HT-29 (cell line): Measurements from ENCODE around the gene ERFL. TPM values are rescaled to one million over a fixed set of nuclear protein-coding genes. Genes with fewer than 3 reads are reported as not detected.

Experiments used
- DNase-seq: peaks from one replicate; pipeline ENCODE4 v3.0.0-alpha.2; 2015; ENCODE audit warnings: low spot score
- total RNA-seq: library from RNA; depleted of rRNA; stranded (reverse); fragments of >200 nt; shearing (Covaris generic); gene quantifications from 2 replicates; pipeline ENCODE4 v1.2.3, GENCODE V29; 2014

The ERFL gene
- total RNA-seq, 1 experiment from 2014 or later = 0.64 TPM

DNA sequence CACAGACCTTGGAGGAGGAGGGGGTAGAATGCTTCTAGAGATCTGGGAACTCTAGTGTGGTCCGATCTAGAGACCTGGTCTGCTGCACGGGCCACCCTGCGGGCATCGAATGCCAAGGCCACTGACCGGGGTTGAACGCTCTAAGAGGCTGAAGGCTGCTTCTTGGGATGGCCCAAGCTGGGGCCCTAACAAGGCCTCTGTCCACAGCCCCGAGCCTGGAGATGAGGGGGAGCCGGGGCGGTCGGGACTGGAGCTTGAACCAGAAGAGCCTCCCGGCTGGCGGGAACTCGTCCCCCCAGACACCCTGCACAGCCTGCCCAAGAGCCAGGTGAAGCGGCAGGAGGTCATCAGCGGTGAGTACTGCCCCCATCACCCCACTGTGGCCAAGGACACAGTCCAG, 30.0 kb downstream of the ERFL start:
- DNase-seq = no peak

DNA sequence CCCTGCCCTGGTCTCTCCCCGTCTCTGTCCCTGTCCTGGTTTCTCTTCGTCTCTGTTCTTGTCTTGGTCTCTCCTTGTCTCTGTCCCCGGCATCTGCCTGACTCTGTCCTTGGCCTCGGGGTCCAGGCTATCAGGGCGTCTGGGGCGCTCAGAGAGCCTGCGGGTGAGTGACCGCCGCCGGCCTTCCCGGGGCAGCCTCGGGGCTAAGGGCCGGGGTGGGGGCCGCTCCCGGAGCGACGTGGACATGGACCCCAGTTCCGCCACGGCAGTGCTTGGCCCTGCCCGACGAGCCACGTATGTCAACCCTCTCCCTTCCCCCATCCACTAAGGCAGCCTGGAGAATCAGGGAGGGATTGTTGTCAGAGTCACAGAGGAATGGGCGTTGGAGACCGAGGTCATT, 30.4 kb downstream of the ERFL start:
- DNase-seq = no peak

DNA sequence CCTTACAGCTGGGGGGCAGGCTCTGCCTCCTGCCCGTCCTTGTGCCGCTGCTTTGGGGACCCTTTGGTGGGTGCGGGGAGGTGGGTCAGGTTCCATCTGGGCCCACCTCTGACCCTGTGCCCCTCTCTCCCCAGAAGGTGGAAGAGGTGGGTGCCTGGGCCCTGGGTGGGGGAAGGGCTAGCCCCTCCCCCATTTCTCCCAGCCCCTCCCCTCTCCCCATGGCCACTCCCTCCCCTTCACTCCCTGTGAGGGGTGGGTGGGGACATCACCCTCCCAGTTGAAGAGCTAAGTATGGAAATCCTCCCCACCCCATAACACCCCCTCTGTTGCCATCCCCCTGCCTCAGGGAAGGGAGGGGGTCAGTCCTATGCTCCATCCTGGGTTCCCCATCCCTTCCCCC, 31.1 kb downstream of the ERFL start:
- DNase-seq = no peak

DNA sequence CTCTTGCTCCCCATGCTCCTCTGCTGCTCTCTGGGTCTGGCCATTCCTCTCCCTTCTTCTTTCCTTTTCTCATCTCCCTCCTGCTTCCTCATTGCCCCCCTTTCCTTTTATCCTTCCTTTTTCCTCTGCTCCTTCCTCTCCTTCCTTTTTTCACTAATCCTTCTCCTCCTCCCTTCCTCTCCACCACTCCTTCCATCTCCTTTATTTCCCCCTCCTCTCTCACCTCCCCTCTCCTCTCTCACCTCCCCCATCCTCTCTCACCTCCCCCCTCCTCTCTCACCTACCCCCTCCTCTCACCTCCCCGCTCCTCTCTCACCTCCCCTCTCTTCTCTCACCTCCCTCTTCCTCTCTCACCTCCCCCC, 31.7 kb downstream of the ERFL start:
- no peak for DNase-seq

DNA sequence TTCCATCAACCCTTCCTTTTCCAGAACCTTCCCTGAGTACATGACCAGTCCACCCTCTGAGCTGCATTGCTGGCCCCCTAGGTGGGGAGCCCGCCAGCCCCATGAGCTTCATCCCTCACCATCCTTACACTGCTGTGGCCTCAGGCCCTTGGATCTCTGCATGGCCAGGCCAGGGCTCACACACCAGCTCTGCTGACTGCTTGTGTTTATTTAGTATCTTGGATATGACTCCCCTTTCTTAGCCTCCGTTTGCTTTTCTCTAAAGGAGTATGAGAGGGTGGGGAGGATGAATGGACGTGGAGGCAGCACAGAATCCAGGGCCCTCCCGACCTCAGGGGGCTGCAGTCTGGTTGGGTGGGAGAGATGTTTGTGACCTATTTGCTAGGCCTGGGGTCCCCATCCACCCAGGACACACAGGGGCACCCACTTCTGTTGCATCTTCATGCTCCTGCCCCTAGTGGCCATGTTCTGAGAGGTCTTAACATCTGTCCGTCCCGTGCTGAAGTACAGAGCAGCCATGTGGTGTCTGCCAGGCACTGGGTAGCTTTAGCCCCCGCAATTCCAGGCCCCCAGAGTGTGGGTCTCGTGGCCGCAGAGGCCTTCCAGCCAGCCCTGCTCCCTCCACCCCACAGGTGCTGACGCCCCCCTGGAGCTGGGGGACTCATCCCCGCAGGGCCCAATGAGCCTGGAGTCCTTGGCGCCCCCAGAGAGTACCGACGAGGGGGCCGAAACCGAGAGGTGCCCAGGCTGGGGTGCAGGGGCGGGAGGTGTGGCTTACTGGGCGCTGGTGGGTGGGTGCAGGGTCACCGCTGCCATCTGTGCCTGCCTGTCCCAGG, 32.3 kb downstream of the ERFL start:
- peak; percentile 39 for DNase-seq

DNA sequence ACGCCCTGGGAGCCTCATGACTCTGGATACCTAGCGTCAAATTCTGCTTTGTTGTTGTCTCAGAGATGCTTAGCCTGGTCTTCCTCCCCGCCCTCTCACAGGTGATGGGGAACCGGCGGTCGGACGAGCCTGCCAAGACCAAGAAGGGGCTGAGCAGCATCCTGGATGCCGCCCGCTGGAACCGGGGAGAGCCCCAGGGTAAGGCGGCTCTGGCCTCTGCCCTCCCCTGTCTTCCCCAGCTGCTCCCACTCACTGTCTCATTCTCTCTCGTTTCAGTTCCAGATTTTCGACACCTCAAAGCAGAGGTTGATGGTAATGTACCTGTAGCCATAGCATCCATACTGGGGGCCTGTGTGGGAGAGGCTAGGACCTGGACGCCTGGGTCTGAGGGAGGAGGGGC, 33.9 kb downstream of the ERFL start:
- DNase-seq = no peak

DNA sequence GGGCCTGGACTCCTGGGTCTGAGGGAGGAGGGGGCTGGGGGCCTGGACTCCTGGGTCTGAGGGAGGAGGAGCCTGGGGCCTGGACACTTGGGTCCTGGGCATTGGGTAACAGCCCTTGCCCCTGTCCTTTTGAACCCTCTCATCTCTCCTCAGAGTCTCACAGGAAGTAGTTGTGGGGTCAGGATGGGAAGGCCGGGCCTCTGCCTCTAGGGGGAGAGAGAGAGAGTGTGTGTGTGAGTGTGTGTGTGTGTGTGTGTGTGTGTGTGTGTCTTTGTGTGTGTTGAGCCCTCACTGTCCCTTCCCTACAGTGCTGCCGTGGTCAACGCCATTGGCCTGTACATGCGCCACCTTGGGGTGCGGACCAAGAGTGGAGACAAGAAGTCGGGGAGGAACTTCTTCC, 34.4 kb downstream of the ERFL start:
- peak; percentile 56 for DNase-seq

DNA sequence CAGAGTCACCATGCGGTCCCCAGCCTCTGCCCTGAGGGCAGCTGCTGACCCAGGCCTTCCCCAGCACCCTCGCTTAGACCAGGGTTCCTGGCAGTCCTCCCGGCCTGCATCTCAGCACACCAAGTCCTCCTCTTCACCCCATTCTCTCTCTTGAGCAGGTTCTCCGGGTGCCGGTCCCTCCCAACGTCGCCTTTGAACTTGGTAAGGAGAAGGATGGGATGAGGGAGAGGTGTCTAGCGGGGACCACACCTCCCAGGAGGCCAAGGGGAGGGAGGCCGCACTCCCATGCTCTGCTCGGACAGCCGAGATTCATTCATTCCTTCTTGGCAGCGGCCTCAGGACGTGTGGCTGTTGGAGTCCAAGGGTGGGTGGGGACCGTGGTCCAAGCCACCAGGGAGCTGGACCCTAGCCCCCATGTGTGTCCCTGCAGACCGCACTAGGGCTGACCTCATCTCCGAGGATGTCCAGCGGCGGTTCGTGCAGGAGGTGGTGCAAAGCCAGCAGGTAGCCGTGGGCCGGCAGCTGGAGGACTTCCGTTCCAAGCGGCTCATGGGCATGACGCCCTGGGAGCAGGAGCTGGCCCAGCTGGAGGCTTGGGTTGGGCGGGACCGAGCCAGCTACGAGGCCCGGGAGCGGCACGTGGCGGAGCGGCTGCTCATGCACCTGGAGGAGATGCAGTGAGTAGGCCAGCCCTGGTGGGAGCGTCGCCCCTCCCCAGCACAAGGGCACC, 35.9 kb downstream of the ERFL start:
- DNase-seq = no peak

DNA sequence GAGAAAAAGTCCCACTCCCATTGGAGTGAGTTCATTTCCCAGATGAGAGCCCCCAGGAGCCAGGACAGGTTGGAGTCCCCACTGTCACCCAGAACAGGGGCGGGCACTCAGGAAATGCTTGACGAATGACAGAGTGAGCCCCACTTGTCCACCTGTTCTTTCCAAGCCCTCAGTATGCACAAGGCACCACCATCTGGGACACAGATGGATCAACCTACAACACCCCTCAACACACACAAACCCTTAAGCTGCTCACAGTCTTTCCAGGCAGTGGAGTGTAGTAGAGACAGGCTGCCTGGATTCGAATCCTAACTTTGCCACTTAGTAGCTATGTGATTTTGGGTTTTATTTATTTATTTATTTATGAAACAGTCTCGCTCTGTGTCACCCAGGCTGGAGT, 37.3 kb downstream of the ERFL start:
- no peak for DNase-seq

DNA sequence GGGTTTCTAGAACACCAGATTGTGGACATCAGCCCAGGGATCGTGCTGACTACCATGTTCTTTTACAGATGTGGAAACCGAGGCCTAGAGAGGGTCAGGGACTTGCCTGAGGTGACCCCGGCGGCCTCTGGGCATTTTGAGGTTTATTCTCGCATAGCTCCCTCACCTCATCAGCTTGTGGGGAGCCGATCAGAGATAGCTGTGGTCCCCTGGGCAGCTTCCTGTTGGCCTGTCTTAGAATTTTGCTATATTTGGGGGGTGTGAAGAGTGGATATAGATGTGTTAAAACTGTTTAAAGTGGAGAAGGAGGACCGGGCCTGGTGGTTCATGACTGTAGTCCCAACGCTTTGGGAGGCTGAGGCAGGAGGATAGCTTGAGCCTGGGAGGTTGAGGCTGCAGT, 38.4 kb downstream of the ERFL start:
- DNase-seq = no peak

DNA sequence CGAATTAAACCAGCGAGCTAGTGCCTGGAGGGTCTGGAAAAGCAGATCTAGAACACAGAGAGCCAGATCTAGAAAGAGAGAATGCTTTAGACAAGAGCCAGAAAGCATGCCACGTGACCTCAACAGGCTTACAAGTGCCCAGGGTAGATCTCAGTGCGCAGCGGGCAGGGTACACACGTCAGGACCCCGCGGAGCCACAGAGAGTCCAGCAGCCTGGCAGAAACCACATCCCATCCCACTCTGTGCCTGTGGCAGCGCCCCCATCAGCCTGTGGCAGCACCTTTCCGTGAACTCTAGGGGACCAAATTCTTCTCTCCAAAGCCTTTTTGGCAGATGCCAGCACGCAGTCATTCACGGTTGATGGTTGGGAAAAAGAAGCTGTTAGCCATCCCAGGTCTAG, 39.3 kb downstream of the ERFL start:
- DNase-seq = no peak

DNA sequence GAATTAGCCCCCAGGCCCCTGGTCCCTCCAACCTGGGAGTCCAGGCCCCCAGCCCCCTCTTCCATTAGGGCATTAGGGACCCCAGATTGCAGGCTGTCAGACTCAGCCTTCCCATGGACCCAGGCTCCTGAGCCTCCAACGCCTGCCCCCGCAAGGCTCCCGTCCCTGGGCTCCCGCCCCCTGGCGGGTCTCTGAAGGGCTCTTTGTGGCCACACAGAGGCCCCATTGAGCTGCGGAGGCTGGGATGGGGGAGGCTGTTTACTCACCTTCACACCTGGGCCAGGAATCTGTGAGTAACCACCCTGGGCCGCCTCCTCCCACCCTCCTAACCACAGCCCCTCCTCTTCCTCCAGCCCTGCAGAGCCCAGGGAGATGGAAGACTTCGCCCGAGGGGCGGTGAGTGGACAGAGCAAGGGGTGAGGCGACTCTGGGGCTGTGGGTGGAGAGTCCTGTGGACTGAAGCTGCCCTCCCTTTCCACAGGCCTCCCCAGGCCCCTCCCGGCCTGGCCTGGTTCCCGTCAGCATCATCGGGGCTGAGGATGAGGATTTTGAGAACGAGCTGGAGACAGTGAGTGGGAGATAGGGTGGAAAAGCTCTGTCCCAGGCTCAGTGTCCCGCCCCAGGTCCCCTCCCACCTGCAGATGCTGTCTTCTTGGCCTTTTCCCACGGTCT, 40.4 kb downstream of the ERFL start:
- DNase-seq = peak; percentile 100

DNA sequence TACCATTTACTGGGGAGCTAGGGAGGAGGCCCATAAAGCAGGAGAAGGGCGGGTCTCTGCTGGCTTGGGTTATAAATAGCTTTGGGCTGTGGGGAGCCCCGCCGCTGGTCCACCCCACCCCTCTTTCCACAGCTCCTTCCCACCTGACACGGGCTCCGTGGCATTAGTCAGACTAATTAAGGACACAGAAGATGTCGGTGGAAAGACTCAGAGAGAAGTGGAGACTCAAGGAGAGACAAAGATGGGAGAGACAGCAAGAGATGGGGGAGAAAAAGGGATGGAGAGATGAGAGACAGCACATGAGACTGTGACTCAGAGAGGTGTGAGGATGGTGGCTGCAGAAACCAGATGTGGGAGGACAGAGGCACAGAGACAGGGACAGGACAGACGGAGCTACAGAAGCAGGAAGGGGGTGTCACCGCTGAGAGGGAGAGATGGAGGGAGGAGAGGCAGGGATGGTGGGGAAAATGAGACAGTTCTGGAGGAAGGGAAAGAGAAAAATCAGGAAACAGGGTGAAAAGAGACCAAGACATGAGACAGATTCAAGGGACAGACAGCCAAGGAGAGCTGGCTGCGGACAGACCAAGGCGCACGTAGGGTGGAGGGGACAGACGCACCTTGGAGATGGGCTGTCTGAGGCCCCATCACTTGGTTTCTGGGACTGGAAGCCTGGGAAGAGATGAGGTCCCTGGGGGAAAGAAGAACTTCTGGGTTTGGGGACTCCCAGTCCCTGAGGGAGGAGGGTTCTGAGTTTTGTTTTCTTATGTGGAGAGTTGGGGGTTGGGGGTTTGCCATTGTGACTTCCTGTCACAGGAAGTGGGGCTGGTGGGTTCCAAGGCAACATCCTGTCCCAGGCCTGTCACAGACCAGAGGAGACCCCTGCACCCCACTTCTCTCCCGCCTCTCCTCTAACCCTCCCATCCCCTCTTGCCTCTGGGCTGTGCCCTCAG, 41.2 kb downstream of the ERFL start:
- peak; percentile 71 for DNase-seq

DNA sequence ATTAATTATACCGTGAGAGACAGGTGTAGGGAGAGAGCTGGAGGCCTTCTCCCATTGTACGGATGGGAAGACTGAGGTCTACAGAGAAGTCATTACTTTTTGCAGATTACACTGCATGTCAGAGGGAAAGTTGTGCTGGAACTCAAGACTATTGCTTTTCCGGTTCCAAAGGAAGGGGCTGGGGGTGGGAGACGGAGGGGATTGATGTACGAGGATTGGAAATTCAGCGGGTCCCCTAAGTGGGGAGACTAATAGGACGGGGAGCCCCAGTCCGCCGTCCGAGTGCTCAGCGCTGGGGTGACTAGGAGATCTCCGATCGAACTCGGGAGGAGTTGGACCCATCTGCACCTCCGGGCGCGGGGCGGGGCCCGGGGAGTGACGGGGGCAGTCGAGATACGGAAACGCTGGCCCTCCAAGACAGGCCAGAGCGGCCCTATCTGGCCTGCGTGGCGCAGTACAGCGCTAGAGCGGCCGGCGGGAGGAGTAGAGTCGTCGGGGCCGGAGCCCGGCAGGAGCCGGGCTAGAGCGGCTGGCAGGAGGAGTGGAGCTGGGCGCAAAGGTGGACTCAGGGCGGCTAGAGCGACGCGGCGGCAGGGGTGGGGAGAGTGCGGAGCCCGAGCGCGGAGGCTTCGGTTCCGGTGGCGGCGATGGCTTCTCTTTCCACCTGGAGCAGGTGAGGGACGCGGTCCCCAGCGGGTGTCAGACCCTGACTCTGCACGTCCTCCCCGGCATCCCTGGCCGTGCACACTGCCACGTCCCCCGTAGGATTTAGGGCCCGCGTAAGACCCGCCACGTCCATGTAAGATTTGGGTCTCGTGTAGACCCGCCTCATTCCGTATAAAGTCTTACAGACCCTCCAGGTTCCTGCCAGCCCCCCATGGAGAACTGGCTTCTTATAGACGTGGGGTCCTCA, 44.2 kb downstream of the ERFL start:
- DNase-seq = peak; percentile 100

DNA sequence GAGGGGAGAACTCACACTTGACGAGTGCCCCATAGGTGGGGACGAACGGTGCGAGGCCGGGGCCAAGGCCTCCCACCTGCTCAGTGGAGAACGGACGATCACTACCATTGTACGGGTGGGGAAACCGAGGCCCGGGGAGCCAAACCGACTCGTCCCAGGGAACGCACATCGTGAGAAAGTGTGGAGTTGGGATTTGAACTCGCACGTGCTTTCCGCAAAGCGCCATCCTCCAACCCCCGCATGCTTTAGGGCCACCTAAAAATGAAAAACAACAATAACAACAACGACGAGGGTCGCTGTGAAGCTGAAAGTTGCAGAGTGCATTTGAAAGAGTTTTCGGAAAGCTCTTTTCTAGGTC, 44.8 kb downstream of the ERFL start:
- no peak for DNase-seq

DNA sequence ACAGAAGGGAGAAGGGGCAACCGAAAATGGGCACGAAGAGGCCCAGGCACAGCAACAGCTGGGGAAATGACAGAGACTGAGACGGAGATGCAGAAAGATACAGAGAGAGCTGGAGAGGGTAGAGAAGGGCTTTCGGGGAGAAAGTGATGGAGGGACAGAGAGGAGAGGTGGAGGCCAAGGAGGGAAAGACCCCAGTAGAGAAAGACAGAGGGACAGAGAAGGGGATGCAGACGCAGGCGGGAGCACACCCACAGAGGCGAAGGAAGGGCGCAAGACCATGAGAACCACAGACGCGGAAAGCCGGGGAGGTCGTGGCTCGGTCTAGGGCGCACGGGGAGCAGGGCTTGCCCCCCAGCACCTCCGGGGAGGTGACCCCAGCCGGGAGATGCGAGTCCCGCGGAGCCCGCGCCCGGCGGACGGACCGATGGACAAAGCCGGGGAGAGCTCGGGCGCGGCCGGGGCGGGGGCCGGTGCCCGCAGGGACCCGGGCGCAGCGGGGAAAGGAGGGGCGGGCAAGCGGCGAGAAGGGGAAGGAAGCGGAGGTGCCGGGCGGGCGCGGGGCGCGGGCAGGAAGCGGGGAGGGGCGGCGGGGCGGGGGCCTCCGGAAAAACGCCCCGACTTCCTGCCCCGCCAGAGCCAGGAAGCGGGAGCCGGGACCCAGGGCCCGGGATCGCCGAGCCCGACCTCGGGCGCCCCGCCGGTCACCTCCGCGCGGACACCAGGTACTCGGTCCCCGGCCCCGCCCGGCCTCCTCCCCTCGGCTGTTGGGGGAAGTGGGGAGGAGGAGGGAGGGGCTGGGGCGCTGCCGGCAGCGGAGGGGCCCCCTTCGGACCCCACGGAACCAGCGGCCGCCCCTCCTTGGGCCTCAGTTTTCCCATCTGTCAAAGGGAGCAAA, 45.4 kb downstream of the ERFL start, which contains the start of gene ARHGEF1:
ARHGEF1 (plus strand) TSS at position 617 of the 895 bp plus-strand sequence. CDS start 4,899 bp downstream, outside the sequence.
- DNase-seq = peak; percentile 67

DNA sequence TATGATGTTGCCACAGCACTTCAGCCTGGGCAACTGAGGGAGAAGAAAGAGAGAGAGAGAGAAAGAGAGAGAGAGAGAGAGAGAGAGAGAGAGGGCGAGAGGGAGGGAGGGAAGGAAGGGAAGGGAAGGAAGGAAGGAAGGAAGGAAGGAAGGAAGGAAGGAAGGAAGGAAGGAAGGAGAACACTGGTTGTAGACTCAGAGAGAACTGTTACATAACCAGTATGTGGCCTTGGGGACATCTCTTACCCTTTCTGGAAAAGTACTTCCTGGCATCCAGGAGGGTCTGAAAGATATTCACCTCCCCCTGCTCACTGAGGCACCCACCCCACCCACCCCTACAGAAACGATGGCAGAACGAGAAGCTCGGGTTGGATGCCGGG, 47.9 kb downstream of the ERFL start:
- DNase-seq = no peak

DNA sequence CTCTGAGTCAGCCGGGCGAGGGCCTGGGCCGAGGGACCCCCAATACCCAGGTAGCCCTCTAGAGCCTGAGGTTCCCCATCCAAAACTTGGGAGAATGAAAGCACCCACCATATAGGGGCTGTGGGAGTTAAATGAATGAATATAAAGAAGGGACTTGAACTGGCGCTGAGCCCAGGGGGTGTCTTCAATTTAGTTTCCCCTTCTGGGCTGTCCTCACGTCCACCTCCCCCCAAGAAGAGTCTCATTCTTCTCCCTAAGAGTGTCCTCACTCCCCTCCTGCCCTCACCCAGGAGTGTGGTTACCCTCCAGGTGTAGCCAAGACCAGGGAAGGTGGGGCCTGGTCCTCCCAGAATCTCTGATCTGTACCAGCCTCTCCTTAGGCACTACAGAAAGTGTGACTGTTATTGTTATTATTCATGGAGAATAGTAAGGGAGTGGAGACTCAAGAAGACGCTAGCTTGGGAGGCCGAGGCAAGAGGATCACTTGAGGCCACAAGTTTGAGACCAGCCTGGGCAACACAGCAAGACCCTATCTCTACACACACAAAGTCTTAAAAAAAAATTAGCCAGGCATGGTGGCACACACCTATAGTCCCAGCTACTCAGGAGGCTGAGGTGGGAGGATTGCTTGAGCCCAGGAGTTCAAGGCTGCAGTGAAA, 48.5 kb downstream of the ERFL start:
- DNase-seq = peak; percentile 1

DNA sequence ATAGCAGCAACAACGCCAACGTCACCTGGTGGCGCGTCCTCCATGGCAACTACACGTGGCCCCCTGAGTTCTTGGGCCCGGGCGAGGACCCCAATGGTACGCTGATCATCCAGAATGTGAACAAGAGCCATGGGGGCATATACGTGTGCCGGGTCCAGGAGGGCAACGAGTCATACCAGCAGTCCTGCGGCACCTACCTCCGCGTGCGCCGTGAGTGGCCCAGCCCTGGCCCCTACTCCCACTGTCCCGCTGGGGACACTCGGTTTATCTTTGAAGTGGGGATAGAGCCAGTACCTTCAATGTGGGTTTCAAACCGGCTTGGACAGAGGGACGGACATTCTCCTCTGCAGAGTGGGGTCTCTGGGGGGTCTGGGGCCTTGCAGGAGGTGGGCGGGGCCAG, 49.2 kb downstream of the ERFL start:
- DNase-seq = no peak
